Brain microvascular endothelial cell (primary cell): Measurements from ENCODE around the gene ZDHHC21.

Experiments used
- DNase-seq: peaks from one replicate; pipeline ENCODE4 v3.0.0-alpha.2; 2020
- H3K27ac ChIP-seq: fragments of 250-450 bp; sonication (Bioruptor Pico); 2 replicates; pipeline ENCODE4 v1.5.1; 2020; ENCODE audit warnings: mild to moderate bottlenecking, moderate library complexity
- H3K27me3 ChIP-seq: fragments of 250-450 bp; sonication (Bioruptor Pico); replicated peaks from 2 replicates; pipeline ENCODE4 v1.5.1; 2020; ENCODE audit warnings: mild to moderate bottlenecking
- H3K36me3 ChIP-seq: fragments of 250-450 bp; sonication (Bioruptor Pico); replicated peaks from 2 replicates; pipeline ENCODE4 v1.5.1; 2020; ENCODE audit warnings: mild to moderate bottlenecking
- H3K4me3 ChIP-seq: 2 replicates; pipeline ENCODE4 v1.5.1; 2011; ENCODE audit warnings: low read depth, mild to moderate bottlenecking, control low read depth, low read length, moderate library complexity
- in situ Hi-C: cut with HindIII; loops from 2 replicates; pipeline ENCODE4 v1.10.0; 2017; ENCODE audit warnings: low sequenced_read_pairs, low pct_ligation_motif_present
- TF ChIP-seq, protein P1 (sequence below): IDR thresholded peaks from 2 replicates; pipeline ENCODE4 v1.5.1; 2011; ENCODE audit warnings: low read depth, mild to moderate bottlenecking, moderate library complexity, low read length, control low read depth, inconsistent platforms; ENCODE audit errors: missing control alignments

ZDHHC21 gene

GRCh38 chr9:14645648-14646047, 47.6 kb downstream of the ZDHHC21 start:
- Histone ChIP-seq H3K27ac (no peak overlapping the region), H3K27me3 (no peaks in the 10 kb centered on the region), H3K36me3 (no peaks in the 10 kb centered on the region), H3K4me3 (no peak overlapping the region)
- DNase-seq = no peak
- in situ Hi-C loops = no loop called here
- TF ChIP-seq, protein P1, sequence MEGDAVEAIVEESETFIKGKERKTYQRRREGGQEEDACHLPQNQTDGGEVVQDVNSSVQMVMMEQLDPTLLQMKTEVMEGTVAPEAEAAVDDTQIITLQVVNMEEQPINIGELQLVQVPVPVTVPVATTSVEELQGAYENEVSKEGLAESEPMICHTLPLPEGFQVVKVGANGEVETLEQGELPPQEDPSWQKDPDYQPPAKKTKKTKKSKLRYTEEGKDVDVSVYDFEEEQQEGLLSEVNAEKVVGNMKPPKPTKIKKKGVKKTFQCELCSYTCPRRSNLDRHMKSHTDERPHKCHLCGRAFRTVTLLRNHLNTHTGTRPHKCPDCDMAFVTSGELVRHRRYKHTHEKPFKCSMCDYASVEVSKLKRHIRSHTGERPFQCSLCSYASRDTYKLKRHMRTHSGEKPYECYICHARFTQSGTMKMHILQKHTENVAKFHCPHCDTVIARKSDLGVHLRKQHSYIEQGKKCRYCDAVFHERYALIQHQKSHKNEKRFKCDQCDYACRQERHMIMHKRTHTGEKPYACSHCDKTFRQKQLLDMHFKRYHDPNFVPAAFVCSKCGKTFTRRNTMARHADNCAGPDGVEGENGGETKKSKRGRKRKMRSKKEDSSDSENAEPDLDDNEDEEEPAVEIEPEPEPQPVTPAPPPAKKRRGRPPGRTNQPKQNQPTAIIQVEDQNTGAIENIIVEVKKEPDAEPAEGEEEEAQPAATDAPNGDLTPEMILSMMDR = no peak

DNA sequence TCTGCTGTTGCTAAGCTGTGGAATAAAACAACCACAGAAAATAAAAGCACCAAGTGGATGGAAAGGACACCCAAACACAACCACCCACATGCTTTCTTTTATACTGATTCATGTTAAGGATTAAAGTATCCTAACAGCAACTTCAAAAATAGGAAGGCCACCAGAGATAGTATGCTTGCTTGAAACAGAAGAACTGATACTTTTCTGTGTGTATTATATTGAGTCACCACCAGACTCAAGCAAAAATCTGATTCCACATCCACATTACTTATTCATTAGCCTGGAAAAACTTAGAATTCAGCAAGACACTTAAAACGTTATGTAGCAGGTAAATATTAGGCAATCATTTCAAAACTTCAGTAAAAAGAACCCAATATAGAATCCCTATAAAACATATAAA, 52.3 kb downstream of the ZDHHC21 start:
- Histone ChIP-seq H3K27me3 (no peaks in the 10 kb centered on the region), H3K27ac (no peak overlapping the region), H3K36me3 (no peaks in the 10 kb centered on the region), H3K4me3 (no peak overlapping the region)
- TF ChIP-seq, protein P1 = no peak
- DNase-seq = no peak
- in situ Hi-C loops = no loop called here

GRCh38 chr9:14640294-14640693, 52.9 kb downstream of the ZDHHC21 start:
- no peak for DNase-seq
- in situ Hi-C loops = no loop called here
- H3K27me3 ChIP-seq = no peaks in the 10 kb centered on the region
- TF ChIP-seq, protein P1 = no peak
- H3K4me3 ChIP-seq = no peak overlapping the region
- no peak overlapping the region for H3K27ac ChIP-seq
- H3K36me3 ChIP-seq = no peaks in the 10 kb centered on the region

DNA sequence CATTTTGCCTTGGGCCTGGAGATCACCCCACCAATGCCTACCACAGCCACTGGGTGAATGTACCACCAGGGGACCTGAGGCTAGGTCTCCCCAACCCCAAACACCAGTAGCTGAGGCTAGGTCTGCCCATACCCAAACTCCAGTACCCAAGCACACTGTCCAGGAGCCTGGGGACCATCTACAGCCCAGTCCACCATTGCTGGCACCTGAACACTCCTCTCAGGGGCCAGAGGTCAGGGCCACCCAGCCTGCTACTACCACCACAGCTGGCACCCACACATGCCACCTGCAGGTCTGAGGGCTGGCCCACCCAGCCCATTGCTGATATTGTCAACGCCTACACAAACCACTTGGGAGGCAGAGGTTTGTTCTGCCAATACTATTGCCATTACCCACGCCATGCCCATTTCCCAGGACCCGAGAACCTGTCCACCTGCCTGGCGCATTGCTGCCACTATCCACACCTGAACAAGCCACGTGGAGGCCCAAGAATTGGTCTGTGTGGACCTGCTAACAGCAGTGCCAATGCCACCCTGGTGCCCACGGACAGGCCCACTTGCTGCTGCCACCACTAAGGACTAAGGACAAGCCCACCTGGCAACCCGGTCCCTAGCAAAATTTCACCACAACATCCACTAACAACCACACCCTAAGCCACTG, 59.2 kb downstream of the ZDHHC21 start:
- H3K36me3 ChIP-seq = no peaks in the 10 kb centered on the region
- TF ChIP-seq, protein P1 = no peak
- in situ Hi-C loops = no loop called here
- H3K27me3 ChIP-seq = no peaks in the 10 kb centered on the region
- DNase-seq = no peak
- no peak overlapping the region for H3K4me3 ChIP-seq
- no peak overlapping the region for H3K27ac ChIP-seq

- no peaks in the 10 kb centered on the region for H3K36me3 ChIP-seq
- TF ChIP-seq, protein P1 = no peak
- H3K27me3 ChIP-seq = no peaks in the 10 kb centered on the region
- in situ Hi-C loops = no loop called here
- no peak for DNase-seq
- no peak overlapping the region for H3K4me3 ChIP-seq
- no peak overlapping the region for H3K27ac ChIP-seq
These were observed 60.1 kb downstream of the ZDHHC21 start for GRCh38 chr9:14633148-14633547.

- no peaks in the 10 kb centered on the region for H3K27me3 ChIP-seq
- DNase-seq = no peak
- no peak overlapping the region for H3K27ac ChIP-seq
- in situ Hi-C loops = no loop called here
- TF ChIP-seq, protein P1 = no peak
- H3K4me3 ChIP-seq = no peak overlapping the region
- H3K36me3 ChIP-seq = no peaks in the 10 kb centered on the region
These were observed 65.7 kb downstream of the ZDHHC21 start for GRCh38 chr9:14627513-14627912.
